Activated CD4-positive, alpha-beta T cell treated with anti-CD3 and anti-CD28 coated beads, Interleukin-2, amount 50 U/mL, for 4 hours (primary cell): ENCODE results near the gene CHAC1.

Experiments used
- DNase-seq, 2 experiments: peaks; one replicate each; pipeline ENCODE4 v3.0.0-alpha.2; 2020

The CHAC1 gene

GRCh38 chr15:40952901-40953712 is at the start of gene CHAC1:
Gene CHAC1, plus strand, starts transcription at chr15:40953471. Its CDS starts 113 bp downstream, at chr15:40953584.
- peak; percentile 95 to 96 for DNase-seq

DNA sequence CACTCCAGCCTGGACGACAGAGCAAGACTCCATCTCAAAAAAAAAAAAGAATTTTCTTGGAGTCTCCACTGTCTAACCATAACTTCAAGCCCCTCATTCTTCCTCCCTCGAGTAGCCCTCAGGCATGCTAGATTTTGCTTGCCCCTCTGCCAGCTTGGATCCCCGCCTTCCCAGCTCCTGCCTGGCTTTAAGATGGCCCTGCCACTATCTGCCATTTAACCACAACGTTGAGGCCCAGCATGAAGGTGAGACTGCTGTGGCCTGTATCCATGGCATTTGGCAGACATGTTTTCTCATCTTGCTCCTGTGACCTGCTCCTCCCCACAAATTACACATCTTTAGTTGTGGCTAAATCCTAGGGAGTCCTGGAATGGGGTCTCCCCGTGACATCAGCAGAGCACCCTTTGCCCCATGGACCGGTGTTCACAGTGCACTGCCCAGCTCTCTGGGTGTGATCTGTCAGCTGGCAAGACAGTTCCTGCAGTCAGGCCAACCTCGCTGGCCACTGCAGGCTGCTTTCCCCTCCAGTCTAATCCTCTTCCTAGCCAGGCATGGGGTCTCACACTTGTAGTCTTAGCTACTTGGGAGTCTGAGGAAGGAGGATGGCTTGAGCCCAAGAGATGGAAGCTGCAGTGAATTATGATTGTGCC is 48.6 kb upstream of the CHAC1 start:
- DNase-seq = no peak

DNA sequence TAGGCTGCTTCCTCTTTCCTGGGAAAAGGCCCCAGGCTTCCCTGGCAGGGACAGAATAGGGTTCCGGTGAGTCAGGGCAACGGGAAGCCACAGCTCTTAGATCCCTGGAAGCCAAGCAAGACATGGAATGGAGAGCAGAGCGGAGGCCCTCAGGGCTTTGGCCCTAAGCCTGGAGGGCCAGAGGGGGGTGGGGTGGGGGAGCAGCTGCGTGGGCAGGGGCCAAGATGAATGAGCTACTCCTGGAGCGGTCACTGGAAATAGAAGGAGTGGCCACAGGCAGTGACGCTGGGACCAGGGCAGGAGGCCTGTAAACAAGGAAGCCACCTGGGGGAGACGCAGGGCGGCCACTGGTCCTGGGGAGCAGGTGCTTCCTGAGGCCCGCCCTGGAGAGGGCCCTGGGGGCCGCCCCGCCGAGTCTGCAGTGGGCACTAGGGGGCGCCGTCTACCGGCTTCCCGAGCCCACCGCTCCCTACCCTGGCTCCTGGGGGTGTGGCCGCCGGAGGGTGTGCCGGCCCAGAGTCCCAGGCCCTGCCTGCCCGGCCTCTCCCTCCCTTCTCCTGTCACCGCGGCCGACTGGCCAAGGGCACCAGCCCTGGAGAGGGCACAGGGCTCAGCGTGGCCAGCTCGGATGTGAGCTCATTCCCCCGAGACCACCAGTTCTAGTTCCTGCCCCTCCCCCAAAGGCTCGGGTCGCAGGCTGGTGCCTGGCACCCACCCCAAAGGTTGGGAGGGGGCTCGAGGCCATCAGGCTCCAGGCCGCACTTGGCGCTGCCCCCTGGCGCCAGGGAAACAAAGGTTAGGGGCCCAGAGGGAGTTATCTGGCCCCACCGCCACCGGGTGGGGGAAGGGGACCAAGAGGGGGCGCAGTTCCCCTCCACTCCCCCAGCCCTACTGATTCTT is 46.9 kb upstream of the CHAC1 start:
- peak; percentile 61 to 67 for DNase-seq

GRCh38 chr15:40906991-40907802 is 46.1 kb upstream of the CHAC1 start:
- DNase-seq = no peak

DNA sequence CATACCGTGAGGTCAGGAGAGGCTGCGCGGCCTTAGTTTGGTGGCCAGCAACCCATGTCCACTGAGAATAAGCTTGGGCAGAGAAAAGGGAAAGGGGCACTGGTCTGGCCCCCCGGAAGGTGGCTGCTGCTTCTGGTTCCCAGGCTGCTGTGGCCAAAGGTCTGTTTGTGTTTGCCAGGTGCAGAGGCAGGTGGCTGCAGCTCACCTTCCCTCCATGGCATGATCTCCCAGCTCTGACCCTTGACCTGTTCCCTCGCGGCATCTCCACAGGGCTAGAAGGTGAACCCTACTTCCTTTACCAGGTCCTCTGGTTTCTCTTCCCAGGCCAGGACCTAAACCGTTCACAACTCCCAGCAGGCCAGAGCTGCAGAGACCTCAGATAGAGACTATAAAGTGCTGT is 45.2 kb upstream of the CHAC1 start:
- no peak for DNase-seq

- no peak for DNase-seq
These were observed 43.3 kb upstream of the CHAC1 start for GRCh38 chr15:40909662-40910630.

- DNase-seq = no peak
These were observed 42.1 kb upstream of the CHAC1 start for GRCh38 chr15:40911141-40911540.

- DNase-seq = no peak
These were observed 41.6 kb upstream of the CHAC1 start for GRCh38 chr15:40911693-40912092.

DNA sequence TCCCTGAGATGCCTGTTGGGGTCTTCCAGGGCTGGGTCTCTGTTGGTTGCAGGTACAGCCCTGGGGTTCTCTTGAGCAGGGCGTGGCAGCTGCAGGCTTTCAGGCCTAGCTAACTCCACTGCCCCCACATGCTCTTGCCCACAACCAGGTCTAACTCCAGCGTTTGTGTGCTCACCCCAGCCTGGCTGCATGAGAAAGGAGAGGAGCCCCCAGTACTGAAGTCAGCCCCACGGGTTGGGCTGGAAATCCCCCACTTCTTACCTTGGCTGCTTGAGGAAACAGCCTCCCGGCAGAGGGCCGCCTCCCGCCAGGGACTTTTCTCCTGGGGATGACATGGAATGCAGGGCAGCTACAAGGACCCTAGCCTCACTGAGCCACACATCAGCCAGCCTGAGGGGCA is 40.8 kb upstream of the CHAC1 start:
- DNase-seq = no peak

- DNase-seq = no peak
These were observed 39.3 kb upstream of the CHAC1 start for GRCh38 chr15:40914013-40914412.

DNA sequence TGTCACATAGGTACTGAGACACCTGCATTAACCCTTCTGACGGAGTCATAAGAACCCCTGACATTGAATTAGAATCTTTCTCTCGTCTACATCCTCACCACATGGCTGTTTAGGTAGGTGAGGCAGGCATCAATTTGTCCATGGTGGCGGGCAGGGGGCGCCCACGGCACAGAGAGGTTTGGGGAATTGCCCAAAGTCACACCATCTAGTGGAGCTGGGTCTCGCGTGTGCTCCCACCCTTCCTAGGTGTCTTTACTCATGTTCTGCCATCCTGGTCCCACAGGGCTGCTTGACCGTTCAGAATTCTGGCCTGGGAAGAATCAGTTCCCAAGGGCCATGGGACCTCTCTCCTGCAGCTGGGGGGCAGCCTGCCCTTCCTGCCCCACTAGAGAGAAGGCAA is 38.8 kb upstream of the CHAC1 start:
- no peak for DNase-seq

DNA sequence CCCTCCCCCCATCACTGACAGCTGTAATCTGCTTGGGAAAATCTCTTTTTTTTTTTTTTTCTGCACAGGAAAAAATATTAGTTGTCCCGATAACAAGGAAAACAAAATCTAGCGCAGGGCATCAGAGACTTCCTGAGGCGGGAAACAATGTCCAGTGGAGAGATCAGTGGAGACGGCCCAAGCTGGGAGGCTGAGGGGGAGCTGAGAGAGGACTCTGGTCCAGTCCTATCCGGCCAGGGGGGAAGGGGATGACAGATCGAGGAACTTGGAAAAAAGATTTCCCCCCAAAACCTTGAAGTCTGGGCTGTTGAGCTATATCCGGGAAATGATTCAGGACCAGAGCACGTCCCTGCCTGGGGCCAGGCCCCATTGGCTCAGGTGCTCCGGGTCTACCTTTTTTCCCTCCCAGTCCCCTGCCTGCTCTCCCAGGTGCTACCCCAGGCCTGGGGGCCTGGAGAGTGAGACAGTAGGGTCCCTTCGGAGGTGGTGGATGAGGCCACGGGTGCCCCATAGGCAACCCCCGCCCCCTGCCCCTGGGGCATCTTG is 38.1 kb upstream of the CHAC1 start:
- no peak for DNase-seq

GRCh38 chr15:40915679-40916078 is 37.6 kb upstream of the CHAC1 start:
- DNase-seq = no peak

DNA sequence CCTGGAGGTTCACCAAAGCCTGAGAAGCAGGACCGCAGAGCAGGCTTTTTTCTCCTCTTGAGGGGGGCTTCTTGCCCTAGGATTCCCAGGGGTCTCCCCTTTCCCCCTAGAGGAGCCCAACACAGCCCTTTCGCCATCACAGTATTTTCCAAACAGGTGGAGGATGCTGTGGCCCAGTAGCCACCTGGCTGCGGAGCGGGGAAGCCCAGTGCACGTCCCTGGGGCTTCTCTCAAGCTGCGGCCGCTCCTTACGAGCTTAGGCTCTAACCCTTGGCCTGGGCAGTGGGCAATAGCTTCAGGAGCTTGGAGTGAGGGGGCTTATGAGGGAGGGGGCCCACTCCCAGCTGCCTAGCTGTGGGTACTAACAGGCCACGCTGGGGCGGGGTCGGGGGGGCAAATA is 35.7 kb upstream of the CHAC1 start:
- no peak for DNase-seq

GRCh38 chr15:40918146-40918798 is 35.0 kb upstream of the CHAC1 start:
- DNase-seq = no peak

DNA sequence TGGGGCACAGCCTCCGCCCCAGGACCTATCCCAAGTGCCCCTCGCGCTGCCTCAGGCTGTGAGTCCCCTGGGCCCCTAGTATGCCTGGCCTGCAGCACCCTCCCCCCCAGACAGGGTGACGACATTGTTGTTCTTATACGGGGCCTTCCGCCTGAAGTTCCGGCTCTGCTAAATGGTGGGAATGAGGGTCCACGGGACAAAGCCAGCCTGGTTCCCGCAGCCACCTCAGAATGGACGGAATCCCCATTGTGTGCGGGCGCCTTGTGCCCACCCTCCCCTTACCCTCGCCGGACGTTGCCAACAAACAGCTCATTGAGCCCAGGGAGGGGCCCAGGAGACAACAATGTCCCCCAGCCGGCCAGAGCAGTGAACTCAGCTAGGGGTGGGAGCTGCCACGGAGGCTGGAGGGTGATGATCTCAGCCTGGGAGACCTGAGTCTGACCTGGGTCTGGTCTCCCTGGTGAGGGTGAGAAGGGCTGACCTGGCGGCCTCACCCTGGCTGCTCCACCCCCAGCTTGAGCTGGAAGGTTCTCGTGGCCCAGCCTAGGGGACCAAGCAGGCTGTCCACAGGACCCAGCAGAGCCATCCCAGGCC is 34.4 kb upstream of the CHAC1 start:
- DNase-seq = no peak

DNA sequence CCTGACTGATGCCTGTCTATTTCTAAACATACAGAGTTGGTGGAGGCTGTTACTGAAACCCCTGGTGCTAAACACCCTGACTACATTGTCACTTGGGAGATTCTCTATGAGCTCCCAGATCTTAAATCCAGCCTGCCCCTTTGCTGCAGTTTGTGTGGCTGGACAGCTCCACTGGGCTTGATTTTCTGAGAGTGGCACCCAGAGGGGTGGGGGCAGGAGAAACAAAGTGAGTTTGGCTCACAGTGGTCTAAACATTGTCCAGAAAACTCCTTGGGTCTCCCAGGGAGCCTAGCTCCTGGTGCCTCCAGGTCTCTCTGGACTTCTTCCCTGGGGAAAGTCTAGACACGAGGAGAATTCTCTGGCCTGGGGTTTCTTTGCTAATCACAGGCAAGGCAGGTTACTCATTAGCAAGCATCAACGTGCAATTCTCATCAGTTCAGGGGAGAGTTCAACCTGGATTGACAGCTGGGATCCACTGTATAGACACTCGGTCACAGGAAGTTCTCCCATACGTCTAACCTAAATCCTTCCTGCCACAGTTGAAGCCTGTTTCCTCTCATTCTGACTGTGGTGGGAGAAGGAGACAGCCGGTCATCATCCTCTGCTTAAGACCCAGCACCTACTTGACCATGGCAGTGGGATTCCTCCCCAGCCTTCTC is 31.2 kb upstream of the CHAC1 start:
- DNase-seq = no peak

DNA sequence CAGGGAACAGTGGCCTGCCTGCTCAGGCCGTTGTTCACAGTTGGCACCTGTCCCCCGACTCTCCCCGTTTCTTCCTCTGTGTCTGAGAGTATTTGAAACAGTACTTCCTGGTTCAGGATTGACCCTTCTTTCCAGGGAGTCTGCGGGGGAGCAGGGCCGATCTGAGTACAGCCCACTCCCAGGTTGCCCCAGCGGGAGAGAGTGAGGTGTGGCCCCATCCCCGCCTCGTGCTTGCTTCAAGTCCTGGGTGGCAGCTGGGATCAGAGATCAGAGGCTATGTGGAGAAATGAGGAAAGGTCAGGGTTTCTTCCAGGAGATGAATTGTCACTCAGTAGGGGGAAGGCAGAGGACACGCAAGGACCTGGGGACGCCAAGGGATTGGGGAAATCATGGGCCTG is 30.7 kb upstream of the CHAC1 start:
- no peak for DNase-seq

DNA sequence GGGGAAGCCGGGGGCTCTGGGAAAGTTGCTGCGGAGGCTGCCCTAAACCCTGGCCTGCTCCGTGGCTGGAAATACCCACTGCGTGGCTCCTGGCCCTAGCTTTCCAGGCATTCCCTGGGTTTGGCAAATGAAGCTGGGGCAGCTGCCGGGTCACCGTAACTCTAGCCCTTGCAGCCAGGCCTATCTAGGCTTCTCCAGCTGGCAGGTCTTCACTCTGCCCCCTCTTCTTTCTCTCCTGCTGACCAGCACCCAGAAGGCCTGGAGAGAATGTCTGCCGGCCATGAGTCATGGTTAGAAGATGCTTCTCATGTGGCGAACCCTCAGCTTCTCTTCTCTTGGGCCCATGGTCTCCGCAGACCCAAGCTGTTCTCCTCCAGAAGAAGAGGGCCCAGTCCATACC is 29.7 kb upstream of the CHAC1 start:
- no peak for DNase-seq

DNA sequence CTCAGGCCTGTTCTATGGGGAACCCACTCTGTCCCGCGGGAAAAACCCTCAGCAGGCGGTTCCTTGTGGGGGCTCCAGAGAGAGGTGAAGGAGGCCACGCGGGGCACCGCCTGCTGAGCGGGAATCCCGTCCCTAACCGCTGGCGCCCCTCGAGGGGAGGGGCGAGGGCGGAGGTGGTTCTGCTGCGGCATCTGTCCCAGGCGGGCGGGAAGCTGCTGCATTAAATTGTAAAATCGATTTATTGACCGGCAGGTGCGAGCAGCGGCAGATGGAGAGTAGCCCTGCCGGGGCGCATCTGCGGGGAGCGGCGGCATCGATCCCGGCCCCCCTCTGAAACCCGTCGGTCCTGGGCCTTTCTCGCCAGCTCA is 27.8 kb upstream of the CHAC1 start:
- DNase-seq = no peak
